PC-9 (cell line): ENCODE data around the gene CELSR3. TPM values are rescaled to one million over a fixed set of nuclear protein-coding genes. Genes with fewer than 3 reads are reported as not detected.

Experiments
- BruUV-seq: library from RNA; stranded (reverse); fragments of 400-500 nt; replicated peaks from 2 replicates; lab custom pipeline; 2021; lab: Mats Ljungman, UMichigan
- CTCF ChIA-PET: fragments of 300-600 bp; sonication (Branson Sonifier 250); formaldehyde crosslinking; loops from one replicate; lab custom pipeline; 2022; ENCODE audit warnings: antibody characterized with exemption; lab: Charles Lee
- POLR2A ChIA-PET: fragments of 300-600 bp; sonication (Branson Sonifier 250); formaldehyde crosslinking; loops from one replicate; lab custom pipeline; 2022; ENCODE audit warnings: antibody characterized with exemption; ENCODE audit not compliant: unreplicated experiment; lab: Charles Lee
- DNase-seq, 2 experiments: peaks; one replicate each; pipeline versions ENCODE4 v3.0.0 to v3.0.0-alpha.2; 2015 to 2022; ENCODE audit warnings: mixed read lengths in 1 of 2
- H2AFZ ChIP-seq: fragments of 200-600 bp; sonication (generic); 2 replicates; pipeline ENCODE4 v1.8.1; 2017; ENCODE audit warnings: antibody characterized with exemption
- H3F3A ChIP-seq: fragments of 200-600 bp; sonication (generic); 2 replicates; pipeline ENCODE4 v1.8.1; 2017; ENCODE audit warnings: antibody characterized with exemption, mild to moderate bottlenecking, low read depth; ENCODE audit not compliant: insufficient read depth
- H3K27ac ChIP-seq: fragments of 200-600 bp; sonication (generic); 2 replicates; pipeline ENCODE4 v1.6.1; 2016; ENCODE audit warnings: mixed run types
- H3K27me3 ChIP-seq: fragments of 200-600 bp; sonication (generic); 2 replicates; pipeline ENCODE4 v1.6.1; 2016; ENCODE audit warnings: low read depth, mixed run types; ENCODE audit not compliant: insufficient read depth
- H3K36me3 ChIP-seq: fragments of 200-600 bp; sonication (generic); 2 replicates; pipeline ENCODE4 v1.6.1; 2016; ENCODE audit warnings: low read depth, mixed run types
- H3K4me1 ChIP-seq: fragments of 200-600 bp; sonication (generic); replicated peaks from 2 replicates; pipeline ENCODE4 v1.6.1; 2016; ENCODE audit warnings: mixed run types; ENCODE audit not compliant: insufficient read depth
- H3K4me2 ChIP-seq: fragments of 200-600 bp; sonication (generic); 2 replicates; pipeline ENCODE4 v1.6.1; 2017; ENCODE audit warnings: mixed run types
- H3K4me3 ChIP-seq: fragments of 200-600 bp; sonication (generic); 2 replicates; pipeline ENCODE4 v1.6.1; 2016; ENCODE audit warnings: mixed run types
- H3K79me2 ChIP-seq: fragments of 200-600 bp; sonication (generic); 2 replicates; pipeline ENCODE4 v1.6.1; 2017; ENCODE audit warnings: low read depth, mixed run types
- H3K9me2 ChIP-seq: fragments of 200-600 bp; sonication (generic); 2 replicates; pipeline ENCODE4 v1.8.1; 2017; ENCODE audit warnings: mild to moderate bottlenecking; ENCODE audit not compliant: insufficient read depth
- H3K9me3 ChIP-seq: fragments of 200-600 bp; sonication (generic); 2 replicates; pipeline ENCODE4 v1.8.1; 2016; ENCODE audit warnings: low read depth; ENCODE audit not compliant: insufficient read depth
- H4K20me1 ChIP-seq: fragments of 200-600 bp; sonication (generic); 2 replicates; pipeline ENCODE4 v1.8.1; 2017; ENCODE audit not compliant: insufficient read depth
- EZH2 ChIP-seq: fragments of 200-600 bp; sonication (generic); IDR thresholded peaks from 2 replicates; pipeline ENCODE4 v1.8.0; 2017; ENCODE audit warnings: antibody characterized with exemption, low read depth
- intact Hi-C: fragments of 100-400 bp; cut with micrococcal nuclease; formaldehyde crosslinking; loops from one replicate; pipeline ENCODE4 v1.10.0; 2022; ENCODE audit not compliant: unreplicated experiment
- total RNA-seq: library from RNA; stranded (reverse); gene quantifications from 2 replicates; pipeline ENCODE4 v1.2.3, GENCODE V29; 2021
- TF ChIP-seq, protein P1 (sequence below): fragments of 200-600 bp; sonication (generic); conservative IDR thresholded peaks from 2 replicates; pipeline ENCODE4 v1.6.1; 2017; ENCODE audit warnings: mixed run types, antibody characterized with exemption, mild to moderate bottlenecking, moderate library complexity

Gene CELSR3
- total RNA-seq, 1 experiment from 2014 or later = 9.9 TPM

GRCh38 chr3:48652923-48653715, 9.6 kb downstream of the CELSR3 start:
- no peaks in the 10 kb centered on the region for H3K4me1 ChIP-seq
- no peaks in the 10 kb centered on the region for H4K20me1 ChIP-seq
- ChIA-PET CTCF (no interaction called here), POLR2A (interaction anchor here (0.6 kb wide), 1 partner anchor 65 kb away, joined by 5 read pairs; no protein-coding TSS in a partner anchor)
- H3K9me2 ChIP-seq = no peaks in the 10 kb centered on the region
- no peaks in the 10 kb centered on the region for H3K27me3 ChIP-seq
- no peak overlapping the region for H3K4me3 ChIP-seq
- DNase-seq = peak; percentile 58
- H3K4me2 ChIP-seq = no peak overlapping the region
- no TSS peak for BruUV-seq
- TF ChIP-seq, protein P1, sequence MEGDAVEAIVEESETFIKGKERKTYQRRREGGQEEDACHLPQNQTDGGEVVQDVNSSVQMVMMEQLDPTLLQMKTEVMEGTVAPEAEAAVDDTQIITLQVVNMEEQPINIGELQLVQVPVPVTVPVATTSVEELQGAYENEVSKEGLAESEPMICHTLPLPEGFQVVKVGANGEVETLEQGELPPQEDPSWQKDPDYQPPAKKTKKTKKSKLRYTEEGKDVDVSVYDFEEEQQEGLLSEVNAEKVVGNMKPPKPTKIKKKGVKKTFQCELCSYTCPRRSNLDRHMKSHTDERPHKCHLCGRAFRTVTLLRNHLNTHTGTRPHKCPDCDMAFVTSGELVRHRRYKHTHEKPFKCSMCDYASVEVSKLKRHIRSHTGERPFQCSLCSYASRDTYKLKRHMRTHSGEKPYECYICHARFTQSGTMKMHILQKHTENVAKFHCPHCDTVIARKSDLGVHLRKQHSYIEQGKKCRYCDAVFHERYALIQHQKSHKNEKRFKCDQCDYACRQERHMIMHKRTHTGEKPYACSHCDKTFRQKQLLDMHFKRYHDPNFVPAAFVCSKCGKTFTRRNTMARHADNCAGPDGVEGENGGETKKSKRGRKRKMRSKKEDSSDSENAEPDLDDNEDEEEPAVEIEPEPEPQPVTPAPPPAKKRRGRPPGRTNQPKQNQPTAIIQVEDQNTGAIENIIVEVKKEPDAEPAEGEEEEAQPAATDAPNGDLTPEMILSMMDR = no peak
- no peak for TF ChIP-seq EZH2
- H3K36me3 ChIP-seq = no peaks in the 10 kb centered on the region
- H3K9me3 ChIP-seq = no peaks in the 10 kb centered on the region
- no peaks in the 10 kb centered on the region for H3K79me2 ChIP-seq
- no peak overlapping the region for H3K27ac ChIP-seq
- H3F3A ChIP-seq = no peaks in the 10 kb centered on the region
- intact Hi-C loops = loop anchor here (1.0 kb wide), 3 partner anchors 10 to 44 kb away; partner anchors contain the start of genes SLC26A6 and UQCRC1
- H2AFZ ChIP-seq = no peak overlapping the region

DNA sequence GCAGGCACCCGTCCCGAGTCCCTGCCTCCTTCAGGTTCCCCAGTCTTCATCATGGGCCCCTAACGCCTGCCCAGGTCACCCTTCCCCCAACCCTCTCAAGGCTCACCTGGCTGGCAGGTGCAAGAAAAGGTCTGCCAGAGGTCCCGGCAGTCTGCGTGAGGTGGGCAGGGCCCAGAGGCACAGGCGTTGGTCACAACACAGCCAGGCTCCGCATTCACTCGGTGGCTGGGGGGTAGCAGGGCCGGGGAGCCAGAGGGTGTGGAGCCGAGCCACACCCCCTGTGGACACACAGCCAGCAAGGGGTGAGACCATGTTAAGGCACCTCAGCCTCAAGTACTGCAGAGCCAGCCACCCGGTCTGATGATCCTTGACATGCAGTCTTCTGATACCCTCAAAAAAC, 10.9 kb downstream of the CELSR3 start:
- BruUV-seq = no TSS peak
- no peak for TF ChIP-seq EZH2
- TF ChIP-seq, protein P1 = no peak
- no peaks in the 10 kb centered on the region for H3K4me1 ChIP-seq
- H3K27ac ChIP-seq = no peak overlapping the region
- no peak overlapping the region for H3K4me2 ChIP-seq
- no peaks in the 10 kb centered on the region for H3K36me3 ChIP-seq
- ChIA-PET CTCF (no interaction called here), POLR2A (no interaction called here)
- H3K27me3 ChIP-seq = no peaks in the 10 kb centered on the region
- no peaks in the 10 kb centered on the region for H3K79me2 ChIP-seq
- no peak for DNase-seq
- H3K4me3 ChIP-seq = no peak overlapping the region
- H3K9me2 ChIP-seq = no peaks in the 10 kb centered on the region
- no peak overlapping the region for H2AFZ ChIP-seq
- intact Hi-C loops = no loop called here
- no peaks in the 10 kb centered on the region for H3F3A ChIP-seq
- H4K20me1 ChIP-seq = no peaks in the 10 kb centered on the region
- no peaks in the 10 kb centered on the region for H3K9me3 ChIP-seq

DNA sequence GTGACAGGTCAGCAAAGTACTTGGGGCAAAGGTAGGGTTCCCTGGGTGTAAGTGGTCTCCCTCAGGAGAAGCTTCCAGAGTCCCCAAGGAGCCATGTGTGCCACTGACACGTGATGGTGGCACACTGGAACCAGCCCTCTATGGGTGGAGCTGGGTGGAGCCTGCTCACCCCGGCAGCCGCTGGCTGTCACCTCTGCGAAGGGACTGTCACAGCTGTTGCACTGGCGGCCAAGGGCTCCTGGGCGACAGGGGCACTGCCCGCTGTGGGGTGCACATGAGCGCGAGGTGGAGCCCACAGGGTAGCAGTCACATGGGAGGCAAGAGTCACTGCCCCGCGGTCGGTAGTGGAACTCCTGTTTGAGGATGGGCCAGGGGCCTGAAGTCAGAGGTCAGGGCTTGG, 12.0 kb downstream of the CELSR3 start:
- Histone ChIP-seq H2AFZ (no peak overlapping the region), H3K4me3 (no peak overlapping the region), H3K27me3 (no peaks in the 10 kb centered on the region), H3K9me3 (no peaks in the 10 kb centered on the region), H3K4me1 (no peaks in the 10 kb centered on the region), H3K36me3 (no peaks in the 10 kb centered on the region), H3K79me2 (no peaks in the 10 kb centered on the region), H4K20me1 (no peaks in the 10 kb centered on the region), H3F3A (no peaks in the 10 kb centered on the region), H3K4me2 (no peak overlapping the region), H3K9me2 (no peaks in the 10 kb centered on the region), H3K27ac (no peak overlapping the region)
- no TSS peak for BruUV-seq
- intact Hi-C loops = no loop called here
- no peak for DNase-seq
- CTCF ChIA-PET = no interaction called here
- TF ChIP-seq, protein P1 = no peak
- no peak for TF ChIP-seq EZH2
- POLR2A ChIA-PET = no interaction called here
